Bone marrow (tissue), 2 donors: ENCODE results near the gene MGAT4C.
"Not testable (repeated sequence)": the region's sequence is repeated elsewhere in the genome, so short reads cannot be mapped to it uniquely, and the experiment has no call there.

Source experiments
- DNase-seq, 2 donors: peaks; one replicate each; lab custom pipeline; 2025; lab: John Stamatoyannopoulos, UW

MGAT4C gene

GRCh38 chr12:86126900-86127299 is 129.3 kb downstream of the MGAT4C start:
- DNase-seq: not testable (repeated sequence)

- no peak for DNase-seq
Measured at GRCh38 chr12:86122846-86123468, 133.2 kb downstream of the MGAT4C start.

GRCh38 chr12:86118161-86118560 is 138.0 kb downstream of the MGAT4C start:
- DNase-seq: no peak

- DNase-seq: no peak
Measured at GRCh38 chr12:86117711-86118110, 138.5 kb downstream of the MGAT4C start.

GRCh38 chr12:86104087-86104486 is 152.1 kb downstream of the MGAT4C start:
- no peak for DNase-seq

DNA sequence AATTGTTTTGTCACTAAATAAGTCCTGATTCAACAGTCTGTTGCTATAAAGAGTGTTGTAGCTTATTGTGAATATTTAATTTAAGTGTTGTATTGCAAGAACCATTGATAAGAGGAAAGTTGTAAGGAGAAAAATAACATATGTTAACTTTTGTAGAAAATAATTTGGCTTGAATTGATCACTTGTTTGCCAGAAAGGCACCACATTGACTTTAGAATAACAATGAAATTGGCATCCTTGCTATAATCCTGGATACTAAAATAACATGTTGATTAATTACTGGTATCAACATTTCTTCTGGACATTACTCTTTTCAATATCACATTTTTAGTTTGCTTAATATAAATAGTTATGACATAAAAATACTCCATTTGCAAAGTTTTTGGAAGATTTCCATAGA is 159.0 kb downstream of the MGAT4C start:
- DNase-seq: no peak

DNA sequence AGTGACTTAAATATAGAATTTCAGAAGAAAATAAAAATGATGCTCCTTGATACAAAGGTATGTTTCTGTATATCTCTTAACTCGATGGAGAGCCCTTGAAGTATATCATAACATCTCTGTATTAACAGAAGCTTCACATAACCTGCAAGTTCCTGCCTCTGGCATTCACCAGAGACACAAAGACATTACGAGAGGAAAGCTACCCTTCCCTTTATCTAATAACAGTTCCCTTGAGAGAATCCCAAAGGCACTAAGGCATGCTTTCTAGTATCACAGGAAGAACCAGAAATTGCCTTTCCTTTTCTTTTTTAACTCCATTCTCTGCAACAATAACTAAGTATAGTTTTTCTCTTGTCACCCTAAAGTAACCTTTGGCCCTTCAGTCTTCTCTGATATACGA is 164.5 kb downstream of the MGAT4C start:
- no peak for DNase-seq

DNA sequence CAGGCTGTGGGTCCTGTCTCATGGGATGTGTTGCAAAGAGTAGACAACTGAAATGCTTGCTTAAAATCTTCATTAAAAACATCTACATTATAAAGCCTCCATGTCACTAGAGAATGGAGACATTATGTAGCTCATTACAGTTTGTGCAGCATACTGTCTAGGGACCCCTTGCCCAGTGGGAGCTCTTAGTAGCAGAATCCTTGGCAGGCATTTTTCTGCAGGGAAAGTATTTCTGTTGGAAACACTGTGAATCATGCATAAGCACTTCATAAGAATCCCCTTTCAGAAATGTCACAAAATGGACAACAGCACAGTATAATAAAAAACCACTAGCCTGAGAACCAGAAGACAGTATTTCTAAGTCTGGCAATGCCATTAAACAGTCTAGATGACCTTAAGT is 174.3 kb downstream of the MGAT4C start:
- no peak for DNase-seq

DNA sequence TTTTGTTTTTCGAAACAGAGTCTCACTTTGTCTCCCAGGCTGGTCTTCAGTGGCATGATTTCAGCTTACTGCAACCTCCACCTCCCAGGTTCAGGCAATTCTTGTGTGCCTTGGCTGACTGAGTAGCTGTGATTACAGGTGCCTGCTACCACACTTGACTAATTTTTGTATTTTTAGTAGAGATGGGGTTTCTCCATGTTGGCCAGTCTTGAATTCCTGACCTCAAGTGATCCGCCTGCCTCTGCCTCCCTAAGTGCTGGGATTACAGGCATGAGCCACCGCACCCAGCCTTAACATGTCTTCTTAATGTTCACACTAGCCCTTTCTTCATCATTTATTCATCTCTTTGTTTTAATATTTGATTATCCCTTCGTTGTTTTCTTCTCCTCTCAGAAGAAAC is 197.1 kb downstream of the MGAT4C start:
- not testable (repeated sequence) for DNase-seq

GRCh38 chr12:86057092-86057845 is 198.9 kb downstream of the MGAT4C start:
- no peak for DNase-seq

- DNase-seq: no peak
Measured at GRCh38 chr12:86052921-86053320, 203.3 kb downstream of the MGAT4C start.

GRCh38 chr12:86050010-86050409 is 206.2 kb downstream of the MGAT4C start:
- DNase-seq: no peak

GRCh38 chr12:86044396-86044795 is 211.8 kb downstream of the MGAT4C start:
- no peak for DNase-seq

DNA sequence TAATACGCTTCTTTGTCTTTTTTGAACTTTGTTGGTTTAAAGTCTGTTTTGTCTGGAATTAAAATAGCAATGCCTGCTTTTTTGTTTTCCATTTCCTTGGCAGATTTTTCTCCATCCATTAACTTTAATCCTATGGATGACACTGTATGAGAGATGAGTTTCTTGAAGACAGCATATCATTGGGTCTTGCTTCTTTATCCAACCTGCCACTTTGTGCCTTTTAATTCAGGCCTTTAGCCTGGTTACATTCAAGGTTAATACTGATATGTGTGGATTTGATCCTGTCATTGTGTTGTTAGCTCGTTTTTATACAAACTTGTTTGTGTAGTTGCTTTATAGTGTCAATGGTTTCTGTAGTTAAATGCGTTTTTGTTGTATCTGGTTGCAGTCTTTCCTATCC is 214.1 kb downstream of the MGAT4C start:
- DNase-seq: no peak

- no peak for DNase-seq
Measured at GRCh38 chr12:86018361-86018760, 237.8 kb downstream of the MGAT4C start.

- DNase-seq: no peak
Measured at GRCh38 chr12:86015026-86015425, 241.2 kb downstream of the MGAT4C start.

- DNase-seq: no peak
Measured at GRCh38 chr12:86006727-86007126, 249.5 kb downstream of the MGAT4C start.

GRCh38 chr12:85998074-85998473 is 258.1 kb downstream of the MGAT4C start:
- no peak for DNase-seq

- DNase-seq: no peak
Measured at GRCh38 chr12:85996280-85996679, 259.9 kb downstream of the MGAT4C start.

DNA sequence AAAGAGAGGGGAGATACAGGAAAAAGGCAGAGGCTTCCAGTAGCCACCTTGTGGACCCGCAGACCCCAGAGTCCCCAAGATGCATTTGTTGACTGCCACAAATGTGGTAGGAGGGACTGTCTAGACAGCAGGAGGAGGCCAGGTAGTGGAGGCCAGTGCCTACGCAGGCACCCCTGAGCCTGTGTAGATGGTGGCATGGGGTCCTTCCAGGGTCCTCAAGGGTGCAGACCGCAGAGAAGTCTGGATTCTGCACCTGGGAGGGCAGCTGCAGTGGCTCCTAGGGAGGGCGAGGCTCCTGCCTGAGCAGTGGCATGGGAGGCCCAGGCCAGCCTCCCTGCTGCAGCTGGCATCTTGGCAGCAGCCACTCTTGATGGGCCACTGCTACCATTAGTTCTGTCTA is 262.4 kb downstream of the MGAT4C start:
- no peak for DNase-seq

DNA sequence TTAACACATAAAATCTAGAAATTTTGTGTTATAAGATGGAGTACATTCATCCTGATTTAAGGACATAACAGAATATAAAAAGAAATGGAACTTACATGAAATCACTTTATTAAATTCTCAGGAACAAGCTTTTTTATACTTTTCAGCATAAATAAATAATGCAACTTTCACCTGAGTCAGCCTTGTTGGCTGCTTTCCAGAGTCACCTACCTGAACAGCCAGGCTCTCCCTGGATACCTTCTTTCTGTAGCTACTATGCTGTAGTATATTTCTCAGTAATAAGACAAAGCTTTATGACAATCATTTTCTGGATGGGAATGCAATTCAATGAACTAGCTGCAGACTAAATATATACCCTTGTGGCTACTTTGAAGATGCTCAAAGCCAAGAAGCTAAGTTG is 270.2 kb downstream of the MGAT4C start:
- DNase-seq: no peak

DNA sequence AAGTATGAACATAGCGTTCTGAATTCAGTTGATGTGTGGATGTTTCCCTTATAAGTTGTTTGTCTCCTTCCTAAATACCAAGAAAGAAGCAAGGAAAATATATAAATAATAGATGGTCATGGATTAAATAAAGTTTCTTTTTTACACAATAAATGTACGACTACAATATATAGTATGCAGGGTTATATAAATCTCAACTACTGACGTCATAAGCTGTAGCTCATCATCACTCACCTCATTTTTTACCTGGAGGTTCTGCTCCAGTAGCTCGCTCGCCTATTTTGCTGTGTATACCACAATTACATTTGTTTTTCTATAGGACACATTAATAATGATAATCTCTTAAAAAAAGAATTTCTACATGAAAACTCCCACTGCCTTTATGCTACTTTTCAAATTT is 272.6 kb downstream of the MGAT4C start:
- no peak for DNase-seq

- DNase-seq: no peak
Measured at GRCh38 chr12:85979641-85980040, 276.6 kb downstream of the MGAT4C start.

DNA sequence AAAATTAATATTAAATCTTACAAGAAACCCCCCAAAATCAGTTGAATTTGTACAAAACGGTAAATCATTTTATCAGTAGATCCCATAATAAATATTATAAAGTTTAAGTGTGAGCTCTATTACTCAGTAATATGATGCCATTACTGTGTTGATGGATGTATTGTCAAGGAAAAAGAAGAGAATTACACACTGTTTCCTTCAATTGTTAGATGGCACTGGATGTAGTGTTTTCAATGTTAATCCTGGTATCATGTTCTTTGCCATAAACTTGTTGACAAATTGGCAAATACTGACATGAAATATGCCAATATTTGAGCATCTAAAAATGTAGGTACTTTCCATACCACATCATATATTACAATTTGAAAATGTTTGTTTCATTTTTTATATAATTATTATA is 280.5 kb downstream of the MGAT4C start:
- DNase-seq: no peak
